Renal pelvis (tissue), 4 donors: ENCODE measurements around the gene PRSS1. TPM values are rescaled to one million over a fixed set of nuclear protein-coding genes. Genes with fewer than 3 reads are reported as not detected.

Source experiments
- DNase-seq: peaks from one replicate; pipeline ENCODE4 v3.0.0-alpha.2; 2013
- polyA plus RNA-seq, 3 donors: library from polyadenylated mRNA; unstranded; fragments of 120-200 nt; gene quantifications; one replicate each; pipeline ENCODE4 v1.2.1, GENCODE V29; 2013; ENCODE audit not compliant: insufficient read length in 3 of 3

PRSS1 gene
- polyA plus RNA-seq, 3 donors = not detected

- DNase-seq = no peak
Observed at GRCh38 chr7:142793156-142793555, 43.9 kb downstream of the PRSS1 start.

DNA sequence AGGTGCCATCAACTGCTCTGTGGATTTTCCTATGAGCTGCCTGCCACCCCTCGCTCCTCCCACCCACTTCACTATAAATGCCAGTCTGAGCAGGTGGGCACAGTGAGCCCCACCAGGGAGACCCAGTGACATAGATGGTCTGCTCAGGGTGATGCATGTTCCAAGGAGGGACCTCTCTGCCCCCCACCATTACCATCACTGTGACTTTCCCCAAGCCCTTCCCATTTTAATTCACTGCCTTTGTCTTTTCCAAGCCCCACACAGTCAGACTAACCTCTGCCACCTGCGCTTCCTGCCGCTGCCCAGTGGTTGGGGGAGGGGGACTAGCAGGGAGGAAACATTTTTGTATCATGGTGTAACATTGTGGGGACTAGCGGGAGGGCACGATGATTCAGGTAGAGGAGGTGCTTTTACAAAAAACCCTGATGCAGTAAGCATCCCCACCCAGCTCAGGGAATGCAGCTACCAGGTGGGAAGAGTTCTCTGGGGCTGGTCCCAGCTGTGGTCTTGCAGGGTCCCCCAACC, 46.1 kb downstream of the PRSS1 start:
- no peak for DNase-seq

GRCh38 chr7:142796001-142796500, 46.8 kb downstream of the PRSS1 start:
- DNase-seq = no peak

- DNase-seq = no peak
Observed at GRCh38 chr7:142796501-142797390, 47.5 kb downstream of the PRSS1 start.

DNA sequence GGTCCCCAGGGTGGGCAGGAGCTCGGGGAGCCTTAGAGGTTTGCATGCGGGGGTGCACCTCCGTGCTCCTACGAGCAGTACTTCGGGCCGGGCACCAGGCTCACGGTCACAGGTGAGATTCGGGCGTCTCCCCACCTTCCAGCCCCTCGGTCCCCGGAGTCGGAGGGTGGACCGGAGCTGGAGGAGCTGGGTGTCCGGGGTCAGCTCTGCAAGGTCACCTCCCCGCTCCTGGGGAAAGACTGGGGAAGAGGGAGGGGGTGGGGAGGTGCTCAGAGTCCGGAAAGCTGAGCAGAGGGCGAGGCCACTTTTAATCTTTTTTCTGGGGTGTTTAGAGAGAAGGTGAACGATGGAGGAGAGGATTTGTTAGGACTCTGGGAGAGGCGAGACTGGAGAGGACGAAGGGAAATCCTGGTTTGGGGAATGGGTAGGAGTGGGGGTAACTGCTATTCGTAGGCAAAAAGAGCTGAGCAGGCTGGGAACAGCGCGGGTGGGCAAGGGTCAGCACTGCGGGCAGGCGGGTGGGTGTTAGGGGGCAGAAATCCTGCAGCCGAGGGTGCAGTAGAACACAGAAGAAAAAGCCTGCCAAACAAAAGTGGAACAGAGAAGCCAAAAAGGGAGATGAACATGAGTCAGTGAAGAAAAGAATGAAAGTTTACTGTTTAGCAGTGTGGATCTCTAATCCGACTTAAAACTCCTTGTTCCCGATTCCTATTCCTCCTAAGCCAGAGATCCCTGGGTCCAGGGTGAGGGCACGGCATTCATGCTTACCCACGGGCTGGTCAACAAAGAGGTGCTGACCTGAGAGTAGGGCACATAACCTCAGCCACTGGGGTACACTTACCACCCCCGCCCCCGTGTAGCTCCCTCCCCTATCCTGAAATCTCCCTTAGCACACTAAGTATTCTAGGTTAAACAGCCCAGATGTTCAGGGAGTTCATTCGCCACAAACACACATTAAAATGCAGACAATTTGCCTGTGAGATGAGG, 48.4 kb downstream of the PRSS1 start:
- DNase-seq = no peak

DNA sequence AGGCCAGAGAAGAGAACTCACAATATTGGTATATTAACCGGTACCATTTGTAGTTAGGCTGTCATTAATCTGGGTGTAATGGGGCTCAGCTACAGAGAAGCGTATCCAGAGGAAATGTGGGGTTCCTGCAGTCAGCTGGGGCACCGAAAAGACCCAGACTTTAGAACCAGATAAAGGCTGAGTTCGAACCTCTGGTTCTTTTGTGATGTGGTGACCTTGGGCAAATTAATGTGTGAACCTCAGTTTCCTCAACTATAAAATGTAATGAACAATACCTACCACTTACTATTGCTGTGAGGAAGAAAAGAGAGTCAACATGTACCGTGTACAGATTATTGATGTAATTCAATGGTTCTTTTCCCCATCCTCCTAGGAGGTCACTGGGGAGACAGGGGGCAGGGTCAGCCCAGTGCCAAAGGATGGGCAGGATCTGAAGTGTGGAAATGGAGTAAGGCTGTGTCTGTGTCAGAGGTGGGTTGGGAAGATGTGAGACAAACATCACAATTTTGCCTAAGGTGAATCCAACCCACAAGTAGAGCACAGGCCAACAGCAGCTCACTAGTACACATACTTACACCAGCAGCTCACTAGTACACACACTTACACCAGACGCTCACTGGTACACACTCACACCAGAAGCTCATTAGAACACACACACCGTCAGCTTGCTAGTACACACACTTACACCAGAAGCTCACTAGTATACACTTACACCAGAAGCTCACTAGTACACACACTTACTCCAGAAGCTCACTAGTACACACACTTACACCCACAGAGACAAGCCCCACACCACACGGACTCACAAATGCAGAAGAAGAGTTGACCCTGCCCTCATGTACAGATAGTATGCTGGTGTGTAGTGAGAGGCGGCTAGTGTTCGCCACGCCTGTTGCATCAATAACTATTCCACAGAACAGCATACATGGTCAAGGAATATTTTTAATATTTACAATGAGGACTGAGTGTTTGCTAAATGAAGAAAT, 49.5 kb downstream of the PRSS1 start:
- DNase-seq = no peak

GRCh38 chr7:142799437-142799835, 50.2 kb downstream of the PRSS1 start:
- DNase-seq = no peak

DNA sequence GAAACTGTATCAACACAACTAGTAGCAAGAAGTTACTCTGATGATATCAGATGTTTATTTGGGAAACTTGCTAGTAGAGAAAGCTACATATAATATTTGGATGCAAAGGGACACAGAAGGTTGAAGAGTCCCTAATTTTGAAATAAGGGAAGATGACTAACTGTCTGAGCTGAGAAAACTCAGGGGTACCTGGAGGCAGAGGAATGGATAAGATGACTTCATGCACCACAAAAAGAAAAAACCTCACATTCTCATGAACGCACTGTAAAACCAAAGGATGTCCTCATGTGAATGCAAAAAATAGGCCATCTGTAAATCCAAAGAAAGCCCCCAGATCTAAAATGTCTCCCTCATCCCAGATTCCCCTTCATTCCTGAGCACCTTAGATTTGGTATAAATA, 50.8 kb downstream of the PRSS1 start:
- no peak for DNase-seq

DNA sequence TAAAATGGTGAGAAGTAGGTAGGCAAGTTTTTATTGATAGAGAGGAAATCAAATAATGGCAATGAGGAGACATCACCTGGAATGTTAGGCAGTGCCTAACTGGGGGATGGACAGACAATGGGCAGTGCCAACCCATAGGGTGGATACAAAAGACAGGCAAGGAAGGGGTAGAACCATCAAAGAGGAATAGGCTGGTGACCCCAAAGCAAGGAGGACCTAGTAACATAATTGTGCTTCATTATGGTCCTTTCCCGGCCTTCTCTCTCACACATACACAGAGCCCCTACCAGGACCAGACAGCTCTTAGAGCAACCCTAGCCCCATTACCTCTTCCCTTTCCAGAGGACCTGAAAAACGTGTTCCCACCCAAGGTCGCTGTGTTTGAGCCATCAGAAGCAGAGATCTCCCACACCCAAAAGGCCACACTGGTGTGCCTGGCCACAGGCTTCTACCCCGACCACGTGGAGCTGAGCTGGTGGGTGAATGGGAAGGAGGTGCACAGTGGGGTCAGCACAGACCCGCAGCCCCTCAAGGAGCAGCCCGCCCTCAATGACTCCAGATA, 51.5 kb downstream of the PRSS1 start:
- DNase-seq = no peak

- no peak for DNase-seq
Observed at GRCh38 chr7:142801601-142802295, 52.5 kb downstream of the PRSS1 start.

- no peak for DNase-seq
Observed at GRCh38 chr7:142802301-142802700, 53.0 kb downstream of the PRSS1 start.

Other genes starting within 250 kb of the PRSS1 start
- not detected for gene PRSS2, start 21.5 kb downstream of the PRSS1 start, polyA plus RNA-seq
- gene EPHB6, start 105.6 kb downstream of the PRSS1 start, polyA plus RNA-seq = 10 to 100 TPM; 21.3 to 27.8 (median 24.5) TPM
- gene TRPV6, start 136.3 kb downstream of the PRSS1 start, polyA plus RNA-seq = 10 to 100 TPM; 11.2 to 16.9 (median 14.1) TPM
- gene TRPV5, start 184.3 kb downstream of the PRSS1 start, polyA plus RNA-seq = 1 to 10 TPM in 2 of 3 donors, under 1 TPM in 1; 0.56 to 1.7 (median 1.6) TPM
- 1 to 10 TPM in 1 of 3 donors, under 1 TPM in 2; 0.40 to 1.0 (median 0.61) TPM for gene LLCFC1, start 190.0 kb downstream of the PRSS1 start, polyA plus RNA-seq
- gene KEL, start 212.9 kb downstream of the PRSS1 start, polyA plus RNA-seq = 1 to 10 TPM; 1.6 to 4.8 (median 3.7) TPM